Osteoblast (primary cell): ENCODE results near the gene CLDN7. TPM values are rescaled to one million over a fixed set of nuclear protein-coding genes. Genes with fewer than 3 reads are reported as not detected.

Experiments
- DNase-seq: peaks from one replicate; pipeline ENCODE4 v3.0.0; 2011; ENCODE audit warnings: low spot score, mixed read lengths; ENCODE audit not compliant: insufficient read length; ENCODE audit errors: missing footprints
- H2AFZ ChIP-seq: 2 replicates; pipeline ENCODE4 v1.6.0; 2011; ENCODE audit warnings: mild to moderate bottlenecking, low read length
- H3K27ac ChIP-seq: 2 replicates; pipeline ENCODE4 v1.5.1; 2011; ENCODE audit warnings: mild to moderate bottlenecking, low read depth, low read length, moderate library complexity
- H3K27me3 ChIP-seq: 2 replicates; pipeline ENCODE4 v1.6.0; 2012; ENCODE audit warnings: mild to moderate bottlenecking, control low read depth, inconsistent platforms, low read length, moderate library complexity; ENCODE audit not compliant: insufficient read depth
- H3K36me3 ChIP-seq: 2 replicates; pipeline ENCODE4 v1.5.1; 2011; ENCODE audit warnings: mild to moderate bottlenecking, low read length, control low read depth, moderate library complexity; ENCODE audit not compliant: insufficient read depth
- H3K4me1 ChIP-seq: 2 replicates; pipeline ENCODE4 v1.5.1; 2011; ENCODE audit warnings: mild to moderate bottlenecking, low read length, control low read depth, moderate library complexity; ENCODE audit not compliant: insufficient read depth
- H3K4me2 ChIP-seq: 2 replicates; pipeline ENCODE4 v1.6.0; 2011; ENCODE audit warnings: mild to moderate bottlenecking, low read length; ENCODE audit not compliant: insufficient read depth
- H3K4me3 ChIP-seq: fragments of 200-600 bp; sonication (generic); 3 replicates; pipeline ENCODE4 v1.5.1; 2012; ENCODE audit warnings: mild to moderate bottlenecking, low read length, inconsistent platforms; ENCODE audit not compliant: insufficient read depth
- H3K79me2 ChIP-seq: 2 replicates; pipeline ENCODE4 v1.6.0; 2012; ENCODE audit warnings: mild to moderate bottlenecking, low read length, control low read depth, inconsistent platforms; ENCODE audit not compliant: insufficient read depth
- H3K9me3 ChIP-seq: 2 replicates; pipeline ENCODE4 v1.5.1; 2011; ENCODE audit warnings: low read depth, low read length, control low read depth
- H4K20me1 ChIP-seq: 2 replicates; pipeline ENCODE4 v1.6.0; 2012; ENCODE audit warnings: mild to moderate bottlenecking, low read length, control low read depth; ENCODE audit not compliant: insufficient read depth
- CTCF ChIP-seq: IDR thresholded peaks from 2 replicates; pipeline ENCODE4 v1.5.1; 2011; ENCODE audit warnings: mild to moderate bottlenecking, low read depth, low read length, moderate library complexity; ENCODE audit errors: extremely low read depth
- total RNA-seq: library from RNA; depleted of rRNA; stranded (reverse); fragments of >200 nt; gene quantifications from 2 replicates; pipeline ENCODE4 v1.2.3, GENCODE V29; 2012

The CLDN7 gene
- total RNA-seq, 1 donor = 0.36 TPM

- DNase-seq = no peak
- Histone ChIP-seq H3K79me2 (peaks cover 66% of the 10 kb centered on the region), H3K4me1 (peaks cover 55% of the 10 kb centered on the region), H2AFZ (no peak overlapping the region), H3K9me3 (no peaks in the 10 kb centered on the region), H3K27ac (peak overlapping the region; percentile 48), H3K4me2 (peak overlapping the region; percentile 83), H4K20me1 (peaks cover 55% of the 10 kb centered on the region), H3K4me3 (peak overlapping the region; percentile 81), H3K27me3 (no peaks in the 10 kb centered on the region), H3K36me3 (peaks cover 9% of the 10 kb centered on the region)
- no peak for TF ChIP-seq CTCF
Observed at GRCh38 chr17:7216242-7217112, 45.8 kb downstream of the CLDN7 start.

DNA sequence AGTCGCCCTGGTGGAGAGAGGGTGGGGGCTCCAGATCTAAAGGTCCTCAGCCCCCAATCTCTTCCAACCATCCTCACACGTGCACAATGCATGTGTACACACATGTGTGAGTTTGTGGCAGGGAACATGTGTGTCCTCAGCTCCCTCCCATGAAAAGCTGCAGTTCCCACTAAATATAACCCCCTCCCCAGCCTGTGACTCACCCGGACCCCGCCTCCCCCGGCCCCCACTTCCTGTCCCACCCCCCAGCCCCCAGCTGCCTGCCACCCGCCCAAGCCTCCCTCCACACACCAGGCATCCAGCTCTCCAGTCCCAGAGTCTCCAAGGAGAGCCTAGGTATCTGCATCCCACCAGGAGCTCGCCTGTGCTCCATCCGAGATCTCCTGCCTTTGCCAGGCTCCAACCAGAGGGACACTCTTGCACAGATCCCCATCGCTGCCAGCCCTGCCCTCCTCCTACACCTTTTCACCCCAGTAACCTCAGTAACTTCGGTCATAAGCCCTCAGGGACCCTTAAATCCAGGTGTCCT lies 46.6 kb downstream of the CLDN7 start:
- DNase-seq = no peak
- Histone ChIP-seq H3K4me2 (peak overlapping the region; percentile 83), H3K4me1 (peaks cover 48% of the 10 kb centered on the region), H2AFZ (no peak overlapping the region), H3K4me3 (peak overlapping the region; percentile 81), H3K9me3 (no peaks in the 10 kb centered on the region), H3K36me3 (peaks cover 1% of the 10 kb centered on the region), H3K27ac (peak overlapping the region; percentile 55), H3K27me3 (no peaks in the 10 kb centered on the region), H4K20me1 (peaks cover 51% of the 10 kb centered on the region), H3K79me2 (peaks cover 64% of the 10 kb centered on the region)
- TF ChIP-seq CTCF = no peak

GRCh38 chr17:7215136-7215638 lies 47.1 kb downstream of the CLDN7 start:
- peaks cover 44% of the 10 kb centered on the region for H3K4me1 ChIP-seq
- no peak for DNase-seq
- H3K79me2 ChIP-seq = peaks cover 64% of the 10 kb centered on the region

More at GRCh38 chr17:7215136-7215638, 47.1 kb downstream of the CLDN7 start:
- H3K4me2 ChIP-seq = peak overlapping the region; percentile 83
- peak overlapping the region; percentile 77 for H3K4me3 ChIP-seq
- peak overlapping the region; percentile 58 for H3K27ac ChIP-seq
- H3K9me3 ChIP-seq = no peaks in the 10 kb centered on the region
- H3K36me3 ChIP-seq = no peaks in the 10 kb centered on the region
- no peak for TF ChIP-seq CTCF
- no peak overlapping the region for H2AFZ ChIP-seq
- H4K20me1 ChIP-seq = peaks cover 50% of the 10 kb centered on the region
- H3K27me3 ChIP-seq = no peaks in the 10 kb centered on the region
